H7 (cell line): ENCODE results near the gene SLC22A4. TPM values are rescaled to one million over a fixed set of nuclear protein-coding genes. Genes with fewer than 3 reads are reported as not detected.

Experiments
- DNase-seq: peaks from one replicate; pipeline ENCODE4 v3.0.0; 2012
- H3K27me3 ChIP-seq: 2 replicates; pipeline ENCODE4 v1.6.0; 2011; ENCODE audit warnings: mild to moderate bottlenecking, low read length; ENCODE audit not compliant: control insufficient read depth, insufficient read depth
- H3K36me3 ChIP-seq: replicated peaks from 2 replicates; pipeline ENCODE4 v1.5.1; 2011; ENCODE audit warnings: low read length; ENCODE audit not compliant: control insufficient read depth, insufficient read depth
- H3K4me3 ChIP-seq: 2 replicates; pipeline ENCODE4 v1.5.1; 2011; ENCODE audit warnings: low read depth, mild to moderate bottlenecking, control low read depth, low read length, moderate library complexity; ENCODE audit not compliant: insufficient read depth
- total RNA-seq: library from RNA; depleted of rRNA; stranded (reverse); fragments of >200 nt; shearing (Covaris generic); gene quantifications from 2 replicates; pipeline ENCODE4 v1.2.3, GENCODE V29; 2014

Gene SLC22A4
- total RNA-seq, 1 experiment from 2014 or later, result 0.17 TPM

DNA sequence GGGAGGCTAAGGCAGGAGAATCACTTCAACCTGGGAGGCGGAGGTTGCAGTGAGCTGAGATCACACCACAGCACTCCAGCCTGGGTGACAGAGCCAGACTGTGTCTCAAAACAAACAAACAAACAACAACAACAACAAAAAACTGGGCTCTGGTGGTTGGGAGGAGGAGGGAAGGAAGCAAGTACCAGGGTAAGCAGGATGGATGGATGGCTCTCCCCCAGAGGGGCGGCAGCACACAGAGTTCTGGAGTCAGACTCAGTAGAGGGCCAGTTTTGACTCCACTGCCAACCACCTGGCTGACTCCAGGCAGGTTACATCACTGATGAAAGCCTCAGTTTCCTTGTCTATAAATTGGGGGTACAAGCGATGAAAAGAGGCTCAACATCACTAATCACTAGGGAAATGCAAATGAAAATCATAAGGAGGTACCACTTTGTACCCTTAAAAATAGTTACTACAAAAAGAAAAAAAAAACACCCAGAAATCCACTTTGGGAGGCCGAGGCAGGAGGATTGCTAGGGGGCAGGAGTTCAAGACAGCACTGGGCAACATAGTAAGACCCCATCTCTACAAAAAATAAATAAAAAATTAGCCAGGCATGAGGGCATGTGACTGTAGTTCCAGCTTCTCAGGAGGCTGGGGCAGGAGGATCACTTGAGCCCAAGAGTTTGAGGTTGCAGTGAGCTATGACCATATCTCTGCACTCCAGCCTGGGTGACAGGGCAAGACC, 3.2 kb downstream of the SLC22A4 start:
- no peak for DNase-seq
- H3K36me3 ChIP-seq, result no peaks in the 10 kb centered on the region
- peaks cover 15% of the 10 kb centered on the region for H3K27me3 ChIP-seq
- no peak overlapping the region for H3K4me3 ChIP-seq

DNA sequence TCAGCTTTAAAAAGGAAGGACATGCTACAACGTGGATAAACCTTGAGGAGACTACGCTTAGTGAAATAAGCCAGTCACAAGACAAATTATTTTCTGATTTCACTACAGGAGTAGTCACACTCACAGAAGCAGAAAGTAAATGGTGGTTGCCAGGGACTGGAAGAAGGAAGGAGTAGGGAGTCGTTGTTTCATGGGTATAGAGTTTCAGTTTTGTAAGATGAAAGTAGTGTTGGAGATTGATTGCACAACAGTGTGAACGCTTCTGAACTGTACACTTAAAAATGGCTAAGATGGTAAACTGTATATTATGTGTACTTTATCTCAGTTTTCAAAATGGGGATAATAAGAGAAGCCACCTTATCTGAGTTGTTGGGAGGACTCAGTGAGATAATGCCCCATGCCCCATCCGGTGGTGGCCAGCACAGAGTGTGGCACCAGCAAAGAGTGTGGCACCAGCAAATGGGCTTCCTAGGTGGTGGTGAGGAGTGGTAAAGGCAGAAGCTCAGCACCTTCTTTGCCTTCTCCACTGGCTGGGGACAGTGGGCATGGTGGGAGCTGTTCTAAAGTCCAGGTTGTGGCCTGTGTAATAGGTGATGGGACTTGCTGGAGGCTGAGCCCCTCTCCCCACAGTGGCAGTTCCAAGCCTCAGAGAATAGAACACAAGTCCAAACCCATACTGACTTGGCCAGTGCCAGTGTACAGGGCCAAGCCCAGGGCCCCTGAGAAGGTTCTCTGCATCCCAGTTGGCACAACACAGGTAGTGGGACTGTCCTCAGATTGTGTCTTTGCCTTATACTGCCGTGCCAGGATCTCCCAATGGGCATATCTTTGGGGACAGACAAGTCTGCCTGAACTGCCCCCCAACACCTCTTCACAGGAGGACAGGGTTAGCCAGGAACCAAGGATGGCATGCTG, 4.4 kb downstream of the SLC22A4 start:
- H3K36me3 ChIP-seq, result no peaks in the 10 kb centered on the region
- no peak for DNase-seq
- peaks cover 15% of the 10 kb centered on the region for H3K27me3 ChIP-seq
- H3K4me3 ChIP-seq, result no peak overlapping the region

DNA sequence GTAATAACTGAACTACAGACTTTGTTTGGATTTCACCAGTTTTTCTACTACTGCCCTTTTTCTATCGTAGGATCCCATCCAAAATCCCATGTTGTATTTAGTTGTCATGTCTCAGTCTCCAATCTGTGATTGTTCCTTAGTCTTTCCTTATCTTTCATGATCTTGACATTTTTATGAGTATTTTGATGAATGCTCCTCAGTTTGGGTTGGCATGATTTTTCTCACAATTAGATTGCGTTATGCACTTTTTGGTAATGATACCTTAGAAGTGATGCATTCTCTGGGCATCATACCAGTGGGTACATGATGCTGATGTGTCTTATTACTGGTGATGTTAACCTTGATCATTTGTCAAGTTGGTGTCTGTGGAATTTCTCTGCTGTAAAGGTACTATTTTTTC, 5.7 kb downstream of the SLC22A4 start:
- Histone ChIP-seq H3K27me3 (peaks cover 7% of the 10 kb centered on the region), H3K4me3 (no peak overlapping the region), H3K36me3 (no peaks in the 10 kb centered on the region)
- DNase-seq, result no peak

DNA sequence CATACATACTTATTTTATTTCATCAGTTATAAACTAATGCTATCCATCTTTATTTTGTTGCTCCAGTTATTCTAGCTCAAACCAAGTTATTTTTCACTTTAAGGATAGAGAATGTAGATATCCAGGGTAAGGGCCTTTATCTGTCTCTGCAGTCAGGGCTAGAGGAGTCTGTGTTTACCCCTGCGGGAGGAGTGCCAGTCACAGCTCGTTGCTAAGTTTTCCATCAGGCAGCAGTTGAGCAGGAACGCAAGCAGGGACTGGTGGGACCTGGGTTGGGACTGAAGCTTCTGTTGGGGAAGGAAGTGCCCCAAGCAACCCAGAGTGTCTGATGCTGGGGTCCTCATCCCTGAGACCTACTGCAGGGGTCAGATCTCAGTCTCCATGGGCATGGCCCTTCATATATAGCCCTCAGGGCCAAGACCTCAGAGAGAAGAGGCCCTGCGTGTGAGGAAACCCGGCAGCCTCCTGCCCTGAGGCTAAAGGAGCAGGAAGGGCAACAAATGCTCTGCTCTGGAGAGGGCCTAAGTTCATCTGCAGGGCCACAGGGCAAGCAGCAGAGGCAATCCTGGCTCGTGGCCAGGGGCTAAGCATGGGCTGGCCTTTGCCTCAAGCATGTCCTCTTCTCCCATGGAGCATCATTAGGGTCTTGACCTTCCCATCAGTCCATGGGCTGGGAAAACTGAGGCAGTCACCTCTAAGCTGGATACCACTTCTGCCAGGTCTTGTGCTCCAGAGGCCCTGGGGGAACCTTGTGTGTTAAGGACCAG, 6.6 kb downstream of the SLC22A4 start:
- H3K4me3 ChIP-seq, result no peak overlapping the region
- DNase-seq, result no peak
- no peaks in the 10 kb centered on the region; the same call in 1 of the 2 replicates for H3K27me3 ChIP-seq
- H3K36me3 ChIP-seq, result no peaks in the 10 kb centered on the region

DNA sequence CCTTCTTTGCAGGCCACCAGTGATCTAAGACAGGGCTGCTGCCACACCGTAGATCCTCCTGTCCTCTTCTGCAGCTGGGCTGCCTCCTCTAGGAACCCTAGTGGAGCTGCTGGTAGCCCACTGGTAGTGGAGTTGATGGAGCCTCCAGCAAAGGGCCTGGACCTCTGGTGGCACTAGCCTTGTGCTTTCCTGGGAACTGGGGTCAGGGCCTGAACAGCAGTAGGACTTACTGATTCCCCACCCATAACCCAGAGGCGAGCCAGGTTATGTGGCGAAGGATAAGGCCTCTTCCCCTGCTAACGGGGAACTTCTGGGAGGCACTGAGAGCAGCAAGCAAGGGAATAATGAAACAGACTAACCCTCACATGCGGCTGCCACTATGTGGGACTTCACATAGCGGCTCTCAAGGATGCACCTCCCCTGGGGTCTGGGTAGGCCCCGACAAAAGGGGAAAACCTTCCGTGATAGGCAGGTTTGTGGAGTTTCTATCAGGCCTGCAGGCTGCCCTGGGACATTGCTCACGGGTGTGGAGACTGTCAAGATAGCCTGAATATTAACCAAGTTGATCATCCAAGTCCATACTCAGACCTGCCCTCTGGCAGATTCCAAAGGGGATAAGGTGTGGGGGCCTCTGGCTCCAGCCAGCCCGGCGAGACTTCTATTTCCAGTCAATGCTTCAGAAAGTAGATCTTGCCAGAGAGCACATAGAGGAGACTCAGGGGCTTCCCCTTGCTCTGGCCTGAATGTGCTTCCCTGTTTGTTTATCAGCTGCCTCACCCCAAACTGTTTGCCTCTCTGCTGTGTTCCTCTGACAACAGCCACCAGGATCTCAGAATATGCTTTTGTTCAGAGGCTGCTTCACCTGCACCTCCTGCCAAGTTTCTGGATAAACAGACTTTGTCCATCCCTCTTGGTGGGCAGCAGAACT, 7.4 kb downstream of the SLC22A4 start:
- Histone ChIP-seq H3K4me3 (no peak overlapping the region), H3K36me3 (no peaks in the 10 kb centered on the region), H3K27me3 (no peaks in the 10 kb centered on the region)
- DNase-seq, result no peak

DNA sequence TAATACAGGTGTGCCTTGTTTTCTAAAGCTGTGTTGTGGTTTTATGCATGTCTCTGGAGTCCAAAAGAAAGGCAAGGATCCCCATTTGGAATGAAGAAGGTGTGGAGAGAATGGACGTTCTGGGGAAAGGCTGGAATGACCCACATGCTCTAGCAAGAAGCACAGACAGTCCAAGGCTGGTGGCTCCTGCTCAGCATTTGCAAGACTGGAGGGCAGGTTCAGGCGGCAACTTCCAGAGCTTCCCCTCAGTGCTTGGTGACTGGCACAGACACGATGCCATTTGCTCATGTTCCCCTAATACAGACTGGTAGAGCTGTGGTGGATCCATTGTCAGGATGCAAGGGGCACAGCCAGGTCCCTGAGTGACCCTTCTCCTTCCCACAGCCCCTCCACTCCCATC, 8.2 kb downstream of the SLC22A4 start:
- H3K27me3 ChIP-seq, result no peaks in the 10 kb centered on the region
- no peak for DNase-seq
- H3K4me3 ChIP-seq, result no peak overlapping the region
- H3K36me3 ChIP-seq, result no peaks in the 10 kb centered on the region

DNA sequence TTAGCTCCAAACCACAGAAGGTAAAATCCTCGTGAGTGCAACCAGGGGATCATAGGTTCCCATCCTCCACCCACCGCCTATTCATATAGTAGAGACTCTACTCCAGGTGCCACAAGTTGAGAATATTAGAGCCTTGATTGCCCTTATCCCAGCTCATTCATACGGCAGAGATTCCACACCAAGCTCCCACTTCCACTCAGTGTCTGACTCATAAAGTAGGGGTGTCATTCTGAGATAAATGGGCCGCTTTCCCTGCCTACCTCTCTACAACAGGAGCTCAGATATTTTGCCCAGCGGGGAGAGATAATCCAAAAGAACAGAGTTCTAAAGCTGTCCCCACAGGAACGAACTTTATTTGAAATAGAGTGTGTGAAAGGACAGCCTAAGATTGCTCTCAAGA, 9.4 kb downstream of the SLC22A4 start:
- H3K36me3 ChIP-seq, result no peaks in the 10 kb centered on the region
- no peak overlapping the region for H3K4me3 ChIP-seq
- no peak for DNase-seq
- H3K27me3 ChIP-seq, result no peaks in the 10 kb centered on the region

DNA sequence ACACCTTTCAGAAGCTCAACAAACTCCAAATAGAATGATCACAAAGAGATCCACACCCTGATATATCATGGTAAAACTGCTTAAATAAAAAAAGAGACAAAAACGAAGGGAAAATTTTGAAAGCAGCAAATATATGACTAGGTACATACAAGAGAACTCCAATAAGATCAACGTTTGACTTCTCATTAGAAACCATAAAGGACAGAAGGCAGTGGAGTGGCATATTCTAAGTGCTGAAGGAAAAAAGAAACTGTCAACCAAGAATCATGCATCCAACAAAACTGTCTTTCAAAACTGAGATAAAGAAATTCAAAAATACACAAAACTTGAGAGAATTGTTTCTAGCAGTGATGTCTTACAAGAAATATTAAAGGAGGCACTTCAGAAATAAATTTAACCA, 11.2 kb downstream of the SLC22A4 start:
- H3K27me3 ChIP-seq, result no peaks in the 10 kb centered on the region
- H3K36me3 ChIP-seq, result no peaks in the 10 kb centered on the region
- no peak for DNase-seq
- no peak overlapping the region for H3K4me3 ChIP-seq

DNA sequence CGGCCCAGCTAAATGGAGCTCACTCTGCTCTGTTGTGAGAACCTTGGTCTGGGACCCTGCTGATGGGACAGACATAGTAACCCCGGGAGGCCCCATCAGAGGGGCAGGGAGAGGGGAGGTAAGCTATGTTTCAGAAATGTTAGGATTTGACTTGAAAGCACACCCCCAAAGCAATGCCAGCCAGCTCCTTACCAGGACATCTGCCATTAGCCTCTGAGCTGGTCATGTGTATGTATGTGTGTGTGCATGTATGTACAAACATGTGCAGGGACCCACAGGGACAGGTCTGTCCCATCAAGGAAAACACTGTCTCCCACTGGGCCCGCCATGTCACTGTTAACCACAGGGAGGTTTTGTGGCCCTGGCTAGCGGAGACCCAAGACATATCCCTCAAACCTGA, 14.5 kb downstream of the SLC22A4 start:
- H3K4me3 ChIP-seq, result no peak overlapping the region
- DNase-seq, result no peak
- no peaks in the 10 kb centered on the region for H3K27me3 ChIP-seq

DNA sequence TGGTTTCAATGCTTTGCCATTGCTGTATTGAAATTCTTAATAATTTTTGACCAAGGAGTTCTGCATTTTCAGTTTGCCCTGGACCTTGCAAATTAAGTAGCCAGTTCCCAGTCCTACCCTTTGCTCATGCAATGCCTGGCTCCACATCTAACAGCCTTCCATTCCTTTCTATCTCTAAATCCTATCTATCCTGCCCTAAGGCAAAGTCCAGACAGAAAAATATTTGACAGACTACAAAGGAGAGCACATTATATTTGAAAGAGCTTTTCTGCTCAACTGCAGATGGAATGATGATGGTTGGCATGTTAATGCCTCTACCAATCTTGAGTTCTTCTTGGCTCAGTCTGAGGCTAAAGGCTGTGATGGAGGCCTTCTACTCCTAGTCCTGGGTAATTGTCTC, 15.5 kb downstream of the SLC22A4 start:
- Histone ChIP-seq H3K4me3 (no peak overlapping the region), H3K27me3 (no peaks in the 10 kb centered on the region), H3K36me3 (no peaks in the 10 kb centered on the region)
- no peak for DNase-seq

More for the DNA sequence above, 14.5 kb downstream of the SLC22A4 start:
- no peaks in the 10 kb centered on the region for H3K36me3 ChIP-seq

DNA sequence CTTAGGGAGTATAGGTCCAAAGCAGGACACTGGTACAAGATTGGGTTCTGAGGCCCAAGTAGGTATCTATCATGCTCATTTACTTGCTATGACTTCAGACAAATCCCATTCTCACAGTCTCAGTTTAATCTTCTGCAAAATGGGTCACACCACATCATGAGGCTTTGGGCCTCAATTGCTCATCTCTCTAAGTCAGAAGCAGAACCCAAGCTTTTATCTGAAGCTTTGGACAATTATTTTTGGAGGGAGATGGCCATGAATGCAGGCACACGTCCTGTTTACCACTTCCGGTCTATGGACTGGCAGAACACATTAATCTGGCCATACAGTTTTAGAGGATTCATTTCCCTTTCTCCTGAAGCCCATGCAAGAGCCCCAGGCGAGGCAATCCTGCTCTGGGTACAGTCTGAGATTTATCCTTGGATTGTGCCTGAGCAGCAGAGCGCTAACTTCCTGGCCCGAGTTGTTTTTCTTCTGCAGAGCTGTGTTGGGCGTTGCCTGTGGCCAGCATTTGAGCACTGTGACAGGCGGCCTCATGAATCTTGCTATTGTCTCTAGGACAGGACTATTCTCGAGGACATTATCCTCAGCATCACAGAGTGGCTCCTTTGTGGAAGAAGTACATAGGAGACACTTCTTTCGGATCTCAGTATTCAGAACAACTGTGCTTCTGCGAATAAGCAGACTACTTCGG, 16.1 kb downstream of the SLC22A4 start:
- Histone ChIP-seq H3K27me3 (no peaks in the 10 kb centered on the region), H3K36me3 (no peaks in the 10 kb centered on the region), H3K4me3 (no peak overlapping the region)
- no peak for DNase-seq

DNA sequence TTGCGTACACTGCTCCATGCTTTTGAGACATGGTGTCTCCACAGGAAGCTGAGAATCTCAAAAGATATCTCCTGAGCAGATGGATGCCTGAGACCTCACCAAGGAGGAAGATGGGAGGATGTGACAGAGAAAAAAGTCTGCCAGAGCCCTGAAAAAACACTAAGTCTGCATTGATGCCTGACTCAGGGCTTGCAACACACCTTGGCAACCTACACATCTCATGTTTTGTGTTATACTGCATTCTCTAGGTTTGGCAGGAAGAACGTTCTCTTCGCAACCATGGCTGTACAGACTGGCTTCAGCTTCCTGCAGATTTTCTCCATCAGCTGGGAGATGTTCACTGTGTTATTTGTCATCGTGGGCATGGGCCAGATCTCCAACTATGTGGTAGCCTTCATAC, 19.2 kb downstream of the SLC22A4 start:
- no peaks in the 10 kb centered on the region for H3K36me3 ChIP-seq
- no peaks in the 10 kb centered on the region for H3K27me3 ChIP-seq
- DNase-seq, result no peak
- H3K4me3 ChIP-seq, result no peak overlapping the region

DNA sequence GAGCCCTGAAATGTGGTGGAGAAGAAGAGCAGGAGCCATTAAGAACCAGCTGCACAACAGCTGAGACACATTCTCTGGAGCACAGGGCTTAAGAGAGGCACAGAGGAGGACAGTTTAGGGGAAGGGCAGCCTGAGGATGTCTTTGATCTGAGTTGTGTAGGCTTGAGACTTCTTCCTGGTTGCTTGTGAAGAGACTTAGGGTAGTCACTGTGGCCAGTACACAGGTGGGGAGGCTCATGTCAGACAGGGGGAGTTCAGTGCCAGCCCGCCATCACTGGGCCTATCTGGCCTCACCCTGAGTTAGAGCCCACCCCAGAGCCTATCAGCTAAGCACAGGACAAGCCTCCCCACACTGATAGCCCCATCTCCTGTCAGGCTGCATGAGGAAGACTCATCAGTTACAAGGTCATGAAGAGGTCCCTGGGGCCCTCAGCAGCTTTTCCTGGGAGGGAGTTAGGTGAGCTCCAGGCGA, 19.8 kb downstream of the SLC22A4 start:
- Histone ChIP-seq H3K4me3 (no peak overlapping the region), H3K27me3 (no peaks in the 10 kb centered on the region), H3K36me3 (no peaks in the 10 kb centered on the region)
- DNase-seq, result no peak
